Activated CD4-positive, alpha-beta memory T cell treated with anti-CD3 and anti-CD28 coated beads, Interleukin-2, amount 10 ng/mL, durations not matched to agents 7 days and 5 days (primary cell): Measurements from ENCODE around the gene CCDC157. TPM values are rescaled to one million over a fixed set of nuclear protein-coding genes. Genes with fewer than 3 reads are reported as not detected.
"Not testable (repeated sequence)": the region's sequence is repeated elsewhere in the genome, so short reads cannot be mapped to it uniquely, and the experiment has no call there.

Source experiments
- CTCF ChIA-PET: fragments of 350-600 bp; sonication (Branson Sonifier 250); formaldehyde crosslinking; loops from one replicate; lab custom pipeline; 2021; ENCODE audit warnings: antibody characterized with exemption, inconsistent platforms; lab: Charles Lee
- POLR2A ChIA-PET: fragments of 350-600 bp; sonication (Branson Sonifier 250); formaldehyde crosslinking; loops from one replicate; lab custom pipeline; 2021; ENCODE audit warnings: antibody characterized with exemption; lab: Charles Lee
- DNase-seq: peaks from one replicate; pipeline ENCODE4 v3.0.0-alpha.2; 2020
- H3K27ac Mint-ChIP-seq: one replicate; pipeline ENCODE4 v1.8.0; 2021; ENCODE audit warnings: mild to moderate bottlenecking, mixed read lengths
- H3K27me3 Mint-ChIP-seq: one replicate; pipeline ENCODE4 v1.8.0; 2021; ENCODE audit warnings: mixed read lengths
- H3K36me3 Mint-ChIP-seq: one replicate; pipeline ENCODE4 v1.8.0; 2021; ENCODE audit warnings: low read depth, mixed read lengths
- H3K4me1 Mint-ChIP-seq: one replicate; pipeline ENCODE4 v1.8.0; 2021; ENCODE audit warnings: mixed read lengths
- H3K4me3 Mint-ChIP-seq: one replicate; pipeline ENCODE4 v1.8.0; 2021; ENCODE audit warnings: mild to moderate bottlenecking, mixed read lengths
- H3K9me3 Mint-ChIP-seq: one replicate; pipeline ENCODE4 v1.8.0; 2021; ENCODE audit warnings: mixed read lengths
- total RNA-seq, 2 experiments: library from RNA; stranded (reverse); gene quantifications; one replicate each; pipeline ENCODE4 v1.2.3, GENCODE V29; 2021

The CCDC157 gene
- total RNA-seq, 2 experiments from 2014 or later: 3.2 to 3.6 TPM

- POLR2A ChIA-PET: interaction anchor here (0.8 to 11.5 kb wide), 15 partner anchors 9 to 643 kb away, joined by 3 to 229 read pairs (median 5); partner anchors contain the start of genes CASTOR1, CCDC157 and SF3A1
- CTCF ChIA-PET: interaction anchor here (0.7 to 2.3 kb wide), 13 partner anchors 11 to 238 kb away, joined by 3 to 29 read pairs (median 4); partner anchors contain the start of genes CASTOR1, CCDC157, RNF215 and SF3A1
- H3K4me1 Mint-ChIP-seq: peaks cover 49% of the 10 kb centered on the region
- no peaks in the 10 kb centered on the region for H3K9me3 Mint-ChIP-seq
- peak within 1 kb of the TSS; percentile 74 for H3K27ac Mint-ChIP-seq
- peak; percentile 96 for DNase-seq
- no peaks in the 10 kb centered on the region for H3K27me3 Mint-ChIP-seq
- H3K4me3 Mint-ChIP-seq: peak within 1 kb of the TSS; percentile 88
- H3K36me3 Mint-ChIP-seq: peaks cover 46% of the 10 kb centered on the region
Observed at GRCh38 chr22:30326706-30327362, 30.0 kb upstream of the CCDC157 start, which contains the start of gene TBC1D10A. TBC1D10A (minus strand) TSS chr22:30326941; CDS start chr22:30326881, 60 bp downstream.

- Mint-ChIP-seq H3K4me3 (peak overlapping the region; percentile 66), H3K9me3 (no peaks in the 10 kb centered on the region), H3K27me3 (no peaks in the 10 kb centered on the region), H3K27ac (peak overlapping the region; percentile 62), H3K4me1 (peaks cover 55% of the 10 kb centered on the region), H3K36me3 (peaks cover 50% of the 10 kb centered on the region)
- ChIA-PET POLR2A (interaction anchor here (0.6 to 11.5 kb wide), 13 partner anchors 8 to 95 kb away, joined by 3 to 229 read pairs (median 6); partner anchors contain the start of genes CASTOR1, CCDC157 and SF3A1), CTCF (interaction anchor here (0.9 to 2.3 kb wide), 4 partner anchors 25 to 220 kb away, joined by 3 to 11 read pairs (median 7); partner anchors contain the start of gene RNF215)
- no peak for DNase-seq
Observed at GRCh38 chr22:30327864-30328345, 28.9 kb upstream of the CCDC157 start.

GRCh38 chr22:30328466-30329049, 28.2 kb upstream of the CCDC157 start:
- Mint-ChIP-seq H3K9me3 (no peaks in the 10 kb centered on the region), H3K36me3 (peaks cover 49% of the 10 kb centered on the region), H3K4me3 (no peak overlapping the region), H3K27me3 (no peaks in the 10 kb centered on the region), H3K4me1 (peaks cover 55% of the 10 kb centered on the region), H3K27ac (no peak overlapping the region)
- POLR2A ChIA-PET: interaction anchor here (0.6 to 11.5 kb wide), 9 partner anchors 9 to 95 kb away, joined by 3 to 229 read pairs (median 3); partner anchors contain the start of genes CASTOR1, CCDC157 and SF3A1
- no peak for DNase-seq
- CTCF ChIA-PET: interaction anchor here (0.8 to 1.2 kb wide), 3 partner anchors 41 to 62 kb away, joined by 3 to 11 read pairs (median 3); partner anchors contain the start of gene RNF215

GRCh38 chr22:30332551-30332950, 24.3 kb upstream of the CCDC157 start:
- Mint-ChIP-seq H3K9me3 (no peaks in the 10 kb centered on the region), H3K36me3 (peaks cover 66% of the 10 kb centered on the region), H3K27ac (peak overlapping the region; percentile 71), H3K4me3 (no peak overlapping the region), H3K27me3 (no peaks in the 10 kb centered on the region), H3K4me1 (peaks cover 43% of the 10 kb centered on the region)
- ChIA-PET POLR2A (interaction anchor here (0.7 to 2.4 kb wide), 11 partner anchors 8 to 50 kb away, joined by 3 to 7 read pairs (median 3); partner anchors contain the start of genes CCDC157 and SF3A1), CTCF (interaction anchor here (3.0 kb wide), 1 partner anchor 45 kb away, joined by 13 read pairs; no protein-coding TSS in a partner anchor)
- no peak for DNase-seq

- POLR2A ChIA-PET: interaction anchor here (0.9 to 2.4 kb wide), 10 partner anchors 8 to 50 kb away, joined by 3 to 7 read pairs (median 3); partner anchors contain the start of genes CCDC157 and SF3A1
Observed at GRCh38 chr22:30332994-30333706, 23.7 kb upstream of the CCDC157 start.

GRCh38 chr22:30333707-30334087, 23.1 kb upstream of the CCDC157 start:
- H3K9me3 Mint-ChIP-seq: no peaks in the 10 kb centered on the region
- POLR2A ChIA-PET: interaction anchor here (1.0 to 2.4 kb wide), 3 partner anchors 9 to 46 kb away, joined by 5 to 7 read pairs (median 7); partner anchors contain the start of genes CCDC157 and SF3A1
- CTCF ChIA-PET: interaction anchor here (3.0 kb wide), 1 partner anchor 46 kb away, joined by 13 read pairs; no protein-coding TSS in a partner anchor
- H3K36me3 Mint-ChIP-seq: peaks cover 73% of the 10 kb centered on the region
- H3K27me3 Mint-ChIP-seq: no peaks in the 10 kb centered on the region
- peak overlapping the region; percentile 71 for H3K27ac Mint-ChIP-seq
- no peak overlapping the region for H3K4me3 Mint-ChIP-seq
- H3K4me1 Mint-ChIP-seq: peaks cover 35% of the 10 kb centered on the region
- DNase-seq: no peak

More at GRCh38 chr22:30332994-30333706, 23.7 kb upstream of the CCDC157 start:
- H3K4me1 Mint-ChIP-seq: peaks cover 38% of the 10 kb centered on the region
- no peaks in the 10 kb centered on the region for H3K27me3 Mint-ChIP-seq
- H3K4me3 Mint-ChIP-seq: no peak overlapping the region
- peak overlapping the region; percentile 71 for H3K27ac Mint-ChIP-seq
- peaks cover 72% of the 10 kb centered on the region for H3K36me3 Mint-ChIP-seq
- no peak for DNase-seq
- no peaks in the 10 kb centered on the region for H3K9me3 Mint-ChIP-seq
- CTCF ChIA-PET: interaction anchor here (3.0 kb wide), 1 partner anchor 45 kb away, joined by 13 read pairs; no protein-coding TSS in a partner anchor

GRCh38 chr22:30334646-30335045, 22.2 kb upstream of the CCDC157 start:
- H3K9me3 Mint-ChIP-seq: no peaks in the 10 kb centered on the region
- H3K36me3 Mint-ChIP-seq: peaks cover 83% of the 10 kb centered on the region
- no peaks in the 10 kb centered on the region for H3K27me3 Mint-ChIP-seq
- H3K4me3 Mint-ChIP-seq: no peak overlapping the region
- DNase-seq: no peak
- peaks cover 35% of the 10 kb centered on the region for H3K4me1 Mint-ChIP-seq
- peak overlapping the region; percentile 6 for H3K27ac Mint-ChIP-seq
- POLR2A ChIA-PET: interaction anchor here (1.0 to 1.8 kb wide), 2 partner anchors 21 to 47 kb away, joined by 3 to 5 read pairs; no protein-coding TSS in a partner anchor
- CTCF ChIA-PET: interaction anchor here (1.2 to 3.4 kb wide), 2 partner anchors 47 to 51 kb away, joined by 3 to 13 read pairs; no protein-coding TSS in a partner anchor

- ChIA-PET CTCF (interaction anchor here (1.2 to 3.4 kb wide), 3 partner anchors 47 to 52 kb away, joined by 3 to 13 read pairs (median 4); no protein-coding TSS in a partner anchor), POLR2A (interaction anchor here (1.0 to 1.8 kb wide), 4 partner anchors 18 to 67 kb away, joined by 3 to 5 read pairs (median 3); no protein-coding TSS in a partner anchor)
- Mint-ChIP-seq H3K9me3 (no peaks in the 10 kb centered on the region), H3K4me3 (no peak overlapping the region), H3K4me1 (peaks cover 35% of the 10 kb centered on the region), H3K36me3 (peaks cover 86% of the 10 kb centered on the region), H3K27me3 (no peaks in the 10 kb centered on the region), H3K27ac (peak overlapping the region; percentile 6)
- no peak for DNase-seq
Observed at GRCh38 chr22:30335236-30335635, 21.6 kb upstream of the CCDC157 start.

- CTCF ChIA-PET: interaction anchor here (3.4 kb wide), 1 partner anchor 49 kb away, joined by 13 read pairs; no protein-coding TSS in a partner anchor
- POLR2A ChIA-PET: no interaction called here
- no peak for DNase-seq
- H3K9me3 Mint-ChIP-seq: no peaks in the 10 kb centered on the region
- H3K36me3 Mint-ChIP-seq: peaks cover 96% of the 10 kb centered on the region
- H3K4me1 Mint-ChIP-seq: peaks cover 35% of the 10 kb centered on the region
- no peak overlapping the region for H3K4me3 Mint-ChIP-seq
- H3K27me3 Mint-ChIP-seq: no peaks in the 10 kb centered on the region
- no peak overlapping the region for H3K27ac Mint-ChIP-seq
Observed at GRCh38 chr22:30336752-30337460, 19.9 kb upstream of the CCDC157 start.

- no peak overlapping the region for H3K4me3 Mint-ChIP-seq
- CTCF ChIA-PET: interaction anchor here (3.4 kb wide), 1 partner anchor 49 kb away, joined by 13 read pairs; no protein-coding TSS in a partner anchor
- DNase-seq: no peak
- POLR2A ChIA-PET: no interaction called here
- no peak overlapping the region for H3K27ac Mint-ChIP-seq
- H3K9me3 Mint-ChIP-seq: no peaks in the 10 kb centered on the region
- H3K4me1 Mint-ChIP-seq: peaks cover 31% of the 10 kb centered on the region
- H3K27me3 Mint-ChIP-seq: no peaks in the 10 kb centered on the region
- H3K36me3 Mint-ChIP-seq: peaks cover 97% of the 10 kb centered on the region
Observed at GRCh38 chr22:30337461-30337778, 19.4 kb upstream of the CCDC157 start.

- POLR2A ChIA-PET: interaction anchor here (0.8 to 2.2 kb wide), 2 partner anchors 11 to 17 kb away, joined by 3 to 6 read pairs; partner anchors contain the start of gene TBC1D10A
- H3K27ac Mint-ChIP-seq, DNase-seq, H3K27me3 Mint-ChIP-seq, H3K4me3 Mint-ChIP-seq, H3K9me3 Mint-ChIP-seq: not testable (repeated sequence)
- CTCF ChIA-PET: interaction anchor here (1.4 kb wide), 1 partner anchor 51 kb away, joined by 4 read pairs; no protein-coding TSS in a partner anchor
- Mint-ChIP-seq H3K36me3 (peaks cover 97% of the 10 kb centered on the region), H3K4me1 (peaks cover 25% of the 10 kb centered on the region)
Observed at GRCh38 chr22:30338341-30338740, 18.5 kb upstream of the CCDC157 start.
